ENCODE data around the gene WNK2. TPM values are rescaled to one million over a fixed set of nuclear protein-coding genes. Genes with fewer than 3 reads are reported as not detected.

Gene WNK2
- total and polyA plus RNA-seq, 2 of the 4 experiments (the other 2 are of a cell fraction): not detected

GRCh38 chr9:93286252-93287188, 102.6 kb downstream of the WNK2 start:
- no CpG with 5 or more reads among the region's 6 CpGs for WGBS, 2 experiments (ENCODE audit: extremely low coverage in 2 of 2, insufficient read length in 1 of 2)
- CTCF ChIA-PET: interaction anchor here (0.8 to 1.3 kb wide), 2 partner anchors 16 to 23 kb away, joined by 3 read pairs; no protein-coding TSS in a partner anchor
- H2BK20ac ChIP-seq (ENCODE audit: low read depth, low read length): no peak overlapping the region

More at GRCh38 chr9:93286252-93287188, 102.6 kb downstream of the WNK2 start:
- Histone ChIP-seq H4K5ac (ENCODE audit: low read depth, low read length) (no peak overlapping the region), H2BK5ac (ENCODE audit: low read depth, low read length, poor library complexity, severe bottlenecking) (no peak overlapping the region), H3K36me3 (ENCODE audit: control insufficient read depth, insufficient read depth, low read length) (no peaks in the 10 kb centered on the region), H3K27me3 (ENCODE audit: control insufficient read depth, insufficient read depth, low read length) (peaks cover 3% of the 10 kb centered on the region), H3K56ac (ENCODE audit: extremely low read depth, insufficient read depth, low read length) (no peak overlapping the region), H2AK5ac (ENCODE audit: low read depth, low read length) (no peak overlapping the region), H4K8ac (ENCODE audit: low read depth in 2 of 2, low read length in 2 of 2) (no peak overlapping the region), H3K4me1 (ENCODE audit: control insufficient read depth, insufficient read depth, low read length) (no peaks in the 10 kb centered on the region), H3K18ac (ENCODE audit: low read depth, low read length) (no peak overlapping the region), H2BK15ac (ENCODE audit: low read depth, low read length) (no peak overlapping the region), H3K23ac (ENCODE audit: low read depth, low read length) (no peak overlapping the region), H2BK120ac (ENCODE audit: low read depth, low read length) (no peak overlapping the region), H2AFZ (replicated peaks; ENCODE audit: low read length, poor library complexity) (no peak overlapping the region), H3K9me1 (ENCODE audit: insufficient read depth, low read length) (no peaks in the 10 kb centered on the region), H3K9me3 (ENCODE audit: control insufficient read depth, insufficient read depth, low read length) (no peaks in the 10 kb centered on the region), H3K79me1 (ENCODE audit: low read depth in 1 of 2, low read length in 2 of 2) (no peaks in the 10 kb centered on the region), H3K27ac (ENCODE audit: insufficient read depth, low read length) (no peak overlapping the region), H3K14ac (replicated peaks; ENCODE audit: low read depth, low read length) (no peak overlapping the region), H2AK9ac (replicated peaks; ENCODE audit: low read depth, low read length, poor library complexity) (no peak overlapping the region), H3K4ac (ENCODE audit: low read depth, low read length) (no peak overlapping the region), H4K91ac (ENCODE audit: insufficient read depth, low read depth, low read length) (no peak overlapping the region), H3K4me3 (ENCODE audit: insufficient read depth, low read depth, low read length) (no peak overlapping the region), H3K4me2 (ENCODE audit: low read depth, low read length) (no peak overlapping the region), H4K20me1 (ENCODE audit: insufficient read depth, low read length) (no peaks in the 10 kb centered on the region), H3K9ac (ENCODE audit: low read depth, low read length) (no peak overlapping the region)
- POLR2A ChIA-PET (ENCODE audit: unreplicated experiment): no interaction called here
- dilution Hi-C loops (cut with HindIII; ENCODE audit: low sequenced_read_pairs, unreplicated experiment): no loop called here
- in situ Hi-C loops (cut with MboI; ENCODE audit: low sequenced_read_pairs): no loop called here
- intact Hi-C loops (cut with micrococcal nuclease): no loop called here
- no peak for ATAC-seq (ENCODE audit: low read depth)
- BruUV-seq (replicated peaks): no TSS peak
- no peak for DNase-seq
- TF ChIP-seq SMC3 (IDR thresholded peaks at IDR 0.05; ENCODE audit: low read depth, low read length) (no peak), POLR2A (IDR thresholded peaks at IDR 0.05; ENCODE audit: low read depth, low read length) (no peak), MXI1 (IDR thresholded peaks at IDR 0.05; ENCODE audit: borderline replicate concordance, low read depth, low read length) (no peak), FOS (IDR thresholded peaks at IDR 0.05; ENCODE audit: low read depth, low read length) (no peak), ELK1 (IDR thresholded peaks at IDR 0.05; ENCODE audit: borderline replicate concordance, low read depth, low read length) (no peak)

Measured in IMR-90 (cell line).